Suppressor macrophage (primary cell): ENCODE measurements around the gene ATAD1.
"Not testable (repeated sequence)": the region's sequence is repeated elsewhere in the genome, so short reads cannot be mapped to it uniquely, and the experiment has no call there.

Source experiments
- DNase-seq, 4 experiments: peaks; one replicate each; pipeline ENCODE4 v3.0.0-alpha.2; 2020 to 2022

ATAD1 gene

DNA sequence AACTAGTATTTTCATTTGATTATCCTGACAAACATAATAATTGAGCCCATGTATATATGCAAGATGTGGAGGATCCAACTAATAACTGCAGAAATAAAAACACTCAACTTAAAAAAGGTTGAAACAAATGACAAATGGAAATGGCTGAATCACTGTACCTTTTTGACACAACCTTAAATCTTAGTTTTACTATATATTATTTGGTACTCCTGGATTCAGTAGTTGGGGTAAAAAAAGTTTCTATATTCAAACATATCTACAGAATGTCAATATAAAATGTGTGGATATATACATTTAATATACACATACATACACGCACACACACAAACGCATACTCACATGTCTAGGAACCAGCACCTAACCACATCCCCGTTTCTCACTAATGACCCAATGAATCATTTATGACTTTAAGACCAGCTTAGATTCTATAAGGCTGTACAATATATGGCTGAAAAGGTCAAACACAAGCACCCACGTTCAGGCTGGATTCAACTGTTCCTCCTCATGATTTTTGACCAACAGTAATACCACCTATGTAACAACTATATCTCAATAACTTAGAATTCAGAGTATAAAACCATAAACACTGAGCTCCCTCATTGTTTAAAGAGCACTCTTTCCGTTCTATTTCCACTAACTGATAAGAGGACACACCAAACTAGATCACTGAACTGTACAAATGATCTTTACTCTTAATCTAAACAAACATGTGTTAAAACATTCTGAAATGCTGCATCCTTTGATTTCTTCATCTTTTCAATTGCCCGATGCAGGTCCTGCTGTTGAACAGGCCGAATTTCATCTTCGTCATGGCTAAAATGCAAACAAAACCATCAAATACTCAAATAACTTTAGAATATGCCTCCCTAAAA, 63.8 kb downstream of the ATAD1 start:
- DNase-seq = peak in 1 of 4 experiments; percentile 21

- DNase-seq = peak in 2 of 4 experiments; percentile 31 to 46
Measured at GRCh38 chr10:87752566-87752965, 65.5 kb downstream of the ATAD1 start.

DNA sequence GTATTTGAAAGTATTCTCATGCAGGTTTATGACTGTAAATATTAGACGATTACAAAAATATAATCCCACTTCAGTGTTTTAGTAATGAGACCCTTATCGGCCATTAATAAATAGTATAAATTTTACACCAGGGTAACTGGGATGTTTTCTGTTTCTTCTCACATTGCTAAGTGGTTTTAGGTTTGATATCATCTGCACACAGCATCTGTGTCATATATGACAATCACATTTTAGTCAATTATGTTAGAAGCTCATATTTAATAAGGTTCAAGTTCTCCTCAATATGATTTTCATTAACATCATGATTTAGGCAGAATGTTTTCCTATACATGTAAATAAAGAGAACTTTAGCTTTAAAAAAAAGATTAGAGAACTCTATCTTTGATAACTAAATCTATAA, 66.8 kb downstream of the ATAD1 start:
- no peak for DNase-seq

- no peak for DNase-seq
Measured at GRCh38 chr10:87750817-87751216, 67.2 kb downstream of the ATAD1 start.

- no peak for DNase-seq
Measured at GRCh38 chr10:87750001-87750671, 67.9 kb downstream of the ATAD1 start.

- not testable (repeated sequence) for DNase-seq
Measured at GRCh38 chr10:87748244-87748643, 69.8 kb downstream of the ATAD1 start.

GRCh38 chr10:87746911-87747310, 71.1 kb downstream of the ATAD1 start:
- DNase-seq = peak in 1 of 4 experiments; percentile 11

DNA sequence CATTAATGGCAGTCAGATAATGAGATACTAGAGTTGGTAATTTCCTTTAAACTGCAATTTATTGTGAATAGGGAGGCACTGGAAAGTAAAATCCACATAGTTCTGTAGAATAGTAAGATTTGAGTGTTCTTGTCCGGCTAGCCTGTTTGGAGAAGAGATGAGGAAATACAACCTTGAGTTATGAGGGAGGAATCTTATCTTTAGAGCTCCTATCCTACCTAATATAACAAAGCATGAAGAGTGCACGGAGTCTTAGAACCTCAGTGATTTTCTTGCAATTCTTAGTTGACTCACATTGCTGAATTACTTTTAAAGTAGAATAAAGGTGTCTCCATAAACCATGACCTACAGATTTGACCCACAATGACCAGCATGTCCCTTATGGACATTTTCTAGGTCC, 73.4 kb downstream of the ATAD1 start:
- no peak for DNase-seq

- peak; percentile 47 to 81 (median 75) for DNase-seq
Measured at GRCh38 chr10:87742992-87743610, 74.9 kb downstream of the ATAD1 start.

- peak in 2 of 4 experiments; percentile 72 to 82 for DNase-seq
Measured at GRCh38 chr10:87740254-87740655, 77.8 kb downstream of the ATAD1 start.

- DNase-seq = peak in 2 of 4 experiments; percentile 38 to 41
Measured at GRCh38 chr10:87739703-87740102, 78.3 kb downstream of the ATAD1 start.

DNA sequence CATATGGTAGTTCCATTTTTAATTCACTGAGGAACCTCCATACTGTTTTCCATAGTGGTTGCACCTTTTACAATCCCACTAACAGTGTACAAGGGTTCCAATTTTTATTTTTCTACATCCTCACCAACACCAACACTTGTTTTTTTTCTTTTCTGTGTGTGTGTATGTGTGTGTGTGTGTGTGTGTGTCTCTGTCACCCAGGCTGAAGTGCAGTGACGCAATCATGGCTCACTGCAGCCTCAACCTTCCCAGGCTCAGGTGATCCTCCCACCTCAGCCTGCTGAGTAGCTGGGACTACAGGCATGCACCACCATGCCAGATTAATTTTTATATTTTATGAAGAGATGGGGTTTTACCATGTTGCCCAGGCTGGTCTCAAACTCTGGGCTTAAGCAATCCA, 79.8 kb downstream of the ATAD1 start:
- DNase-seq = not testable (repeated sequence)

- DNase-seq = peak in 3 of 4 experiments; percentile 41 to 59 (median 51)
Measured at GRCh38 chr10:87734987-87735827, 82.8 kb downstream of the ATAD1 start.

DNA sequence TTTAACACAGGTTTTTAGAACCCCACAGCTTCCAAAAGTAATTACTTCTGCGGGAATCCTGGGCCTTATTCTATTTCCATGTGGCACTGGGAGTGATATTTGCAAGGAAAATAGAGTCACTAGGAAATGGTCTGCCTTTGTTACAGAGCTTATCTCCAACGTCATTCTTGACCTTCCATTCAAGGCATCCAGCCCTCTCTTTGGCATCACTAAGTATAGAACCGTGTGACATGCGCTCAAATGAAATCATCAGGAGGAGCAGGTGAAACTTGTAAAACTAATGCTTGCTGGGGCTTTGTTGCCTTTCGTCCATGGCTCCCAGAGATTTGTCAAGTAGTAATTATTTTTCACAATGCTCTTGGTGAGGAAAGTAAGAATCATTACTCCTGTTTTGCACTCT, 84.9 kb downstream of the ATAD1 start:
- DNase-seq = no peak

DNA sequence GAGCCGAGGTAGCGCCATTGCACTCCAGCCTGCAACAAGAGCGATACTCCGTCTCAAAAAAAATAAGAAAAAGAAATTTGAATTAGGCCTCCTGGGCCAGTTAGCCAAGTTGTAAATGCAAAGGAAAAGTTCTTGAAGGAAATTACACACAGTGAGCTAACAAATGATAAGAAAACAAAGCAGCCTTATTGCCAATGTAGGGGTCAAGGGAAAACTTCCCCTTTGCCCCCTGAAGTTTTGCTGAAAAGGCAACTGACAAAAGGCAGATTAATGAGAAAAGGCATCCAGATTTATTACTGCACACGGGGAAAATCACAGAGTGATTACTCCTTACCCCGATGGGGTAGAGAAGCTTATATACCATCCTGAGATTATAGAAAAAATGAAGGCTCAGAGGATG, 88.1 kb downstream of the ATAD1 start:
- no peak for DNase-seq

DNA sequence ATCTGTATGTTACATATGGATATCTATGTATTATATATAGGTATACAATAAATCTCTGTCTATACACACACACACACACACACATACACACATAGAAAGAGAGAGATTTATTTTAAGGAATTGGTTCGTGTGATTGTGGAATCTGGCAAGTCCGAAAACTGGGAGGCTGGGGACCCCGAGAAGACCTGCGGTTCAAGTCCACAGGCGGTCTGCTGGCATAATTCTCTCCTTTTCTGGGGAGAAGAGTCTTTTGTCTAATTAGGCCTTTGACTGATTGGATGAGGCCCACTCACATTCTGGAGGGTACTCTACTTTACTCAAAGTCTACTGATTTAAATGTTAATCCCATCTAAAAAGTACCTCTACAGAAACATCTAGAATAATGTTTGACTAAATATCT, 93.2 kb downstream of the ATAD1 start:
- DNase-seq = no peak

DNA sequence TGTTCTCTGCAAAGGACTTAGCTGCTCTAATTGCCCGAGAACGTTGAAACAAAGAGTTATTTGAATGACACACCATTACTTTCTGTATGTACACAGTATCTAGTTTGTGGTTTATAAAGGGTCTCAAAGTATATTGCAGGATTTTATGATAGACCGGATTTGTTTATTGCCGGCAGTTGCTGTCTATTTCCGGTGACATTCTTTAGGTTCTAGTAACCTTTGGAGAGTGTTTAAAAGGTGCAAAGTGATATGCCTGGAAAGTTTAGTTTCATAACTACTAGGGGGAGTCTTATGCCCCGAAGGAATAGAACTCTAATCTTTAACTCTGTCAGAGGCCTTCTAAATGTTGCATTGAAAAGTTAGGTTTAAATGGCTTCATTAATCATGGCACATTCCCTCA, 94.5 kb downstream of the ATAD1 start:
- DNase-seq = no peak

DNA sequence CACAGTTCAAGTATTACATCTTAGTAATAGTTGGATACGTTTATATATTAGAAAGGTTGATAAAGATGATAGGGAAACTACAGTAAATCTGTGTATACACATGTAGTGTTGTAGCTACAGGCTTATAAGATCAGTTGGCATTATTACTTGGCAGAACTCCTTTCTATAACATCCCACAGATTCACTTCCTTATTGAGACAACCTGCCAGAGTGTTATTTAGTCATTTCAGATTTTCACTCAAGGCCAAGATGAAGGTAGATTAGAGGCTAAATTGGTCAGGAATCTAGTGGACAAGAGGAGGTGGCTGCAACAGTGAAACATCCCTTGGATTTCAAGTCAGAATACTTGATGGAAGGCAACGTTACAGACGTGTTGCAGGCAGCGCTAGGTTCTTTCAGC, 95.3 kb downstream of the ATAD1 start:
- DNase-seq = no peak

GRCh38 chr10:87721781-87722180, 96.2 kb downstream of the ATAD1 start:
- no peak for DNase-seq

DNA sequence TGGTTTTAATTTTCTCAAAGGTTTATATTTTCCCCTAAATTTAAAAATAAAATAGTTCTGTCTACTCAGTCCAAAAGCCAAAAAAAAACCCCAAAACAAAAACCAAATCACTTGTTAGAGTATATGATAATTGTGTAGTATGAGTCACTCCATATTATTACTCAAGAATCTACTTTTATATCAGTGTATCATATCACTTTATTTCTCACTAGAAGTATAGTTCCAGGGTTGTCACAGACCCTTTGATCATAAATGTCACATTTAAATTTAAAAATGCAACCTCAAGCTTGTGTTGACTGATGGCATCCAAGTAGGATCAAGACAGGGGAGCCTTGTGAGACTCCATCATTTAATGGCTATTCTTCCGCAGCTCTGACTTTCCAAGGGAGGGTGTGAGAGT, 97.4 kb downstream of the ATAD1 start:
- DNase-seq = no peak

DNA sequence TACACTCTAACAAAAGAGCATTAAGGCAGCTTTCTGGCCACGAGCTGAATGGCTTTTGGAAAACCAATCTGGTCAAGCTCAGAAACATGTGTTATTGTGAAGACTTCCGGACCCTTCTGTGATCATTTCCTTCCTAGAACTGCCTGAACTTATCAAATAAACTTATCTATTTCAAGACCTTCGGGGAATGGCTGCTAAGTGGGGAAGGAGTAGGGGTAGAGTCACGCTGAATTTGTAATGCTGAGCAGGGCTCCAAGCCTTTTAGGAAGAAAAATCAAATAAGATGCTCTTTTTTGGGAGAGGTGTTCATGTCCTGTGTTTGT, 101.7 kb downstream of the ATAD1 start:
- no peak for DNase-seq

- DNase-seq = peak in 3 of 4 experiments; percentile 26 to 44 (median 35)
Measured at GRCh38 chr10:87715552-87716347, 102.3 kb downstream of the ATAD1 start.
